ENCODE measurements around the gene F7. TPM values are rescaled to one million over a fixed set of nuclear protein-coding genes. Genes with fewer than 3 reads are reported as not detected.
"Not testable (repeated sequence)": the region's sequence is repeated elsewhere in the genome, so short reads cannot be mapped to it uniquely, and the experiment has no call there.

The F7 gene
- total RNA-seq, 1 donor from 2014 or later: 4.1 TPM

GRCh38 chr13:113158946-113159345 lies 53.4 kb downstream of the F7 start:
- H3K27ac Mint-ChIP-seq: no peak overlapping the region
- H3K27me3 Mint-ChIP-seq (ENCODE audit: low read depth): peaks cover 30% of the 10 kb centered on the region
- H3K9me3 Mint-ChIP-seq: peaks cover 5% of the 10 kb centered on the region
- no peaks in the 10 kb centered on the region for H3K36me3 Mint-ChIP-seq
- TF ChIP-seq CTCF (IDR thresholded peaks at IDR 0.05; ENCODE audit: unreplicated experiment): no peak
- H3K4me1 Mint-ChIP-seq: peaks cover 7% of the 10 kb centered on the region
- no peak overlapping the region for H3K4me3 Mint-ChIP-seq
- DNase-seq (ENCODE audit: low spot score in 2 of 2, unreplicated experiment in 2 of 2): no peak

- H3K4me1 Mint-ChIP-seq: peaks cover 7% of the 10 kb centered on the region
- peaks cover 5% of the 10 kb centered on the region for H3K9me3 Mint-ChIP-seq
- TF ChIP-seq CTCF (IDR thresholded peaks at IDR 0.05; ENCODE audit: unreplicated experiment): no peak
- no peaks in the 10 kb centered on the region for H3K36me3 Mint-ChIP-seq
- H3K27me3 Mint-ChIP-seq (ENCODE audit: low read depth): peaks cover 37% of the 10 kb centered on the region
- no peak overlapping the region for H3K4me3 Mint-ChIP-seq
- DNase-seq (ENCODE audit: low spot score in 2 of 2, unreplicated experiment in 2 of 2): no peak
- H3K27ac Mint-ChIP-seq: no peak overlapping the region
Observed at GRCh38 chr13:113159701-113160100, 54.1 kb downstream of the F7 start.

- no peak overlapping the region for H3K27ac Mint-ChIP-seq
- H3K36me3 Mint-ChIP-seq: no peaks in the 10 kb centered on the region
- no peak for TF ChIP-seq CTCF (IDR thresholded peaks at IDR 0.05; ENCODE audit: unreplicated experiment)
- peaks cover 5% of the 10 kb centered on the region for H3K4me1 Mint-ChIP-seq
- H3K4me3 Mint-ChIP-seq: no peak overlapping the region
- no peak for DNase-seq (ENCODE audit: low spot score in 2 of 2, unreplicated experiment in 2 of 2)
- H3K27me3 Mint-ChIP-seq (ENCODE audit: low read depth): peaks cover 37% of the 10 kb centered on the region
- no peaks in the 10 kb centered on the region for H3K9me3 Mint-ChIP-seq
Observed at GRCh38 chr13:113160983-113161382, 55.4 kb downstream of the F7 start.

- Mint-ChIP-seq H3K36me3 (peaks cover 3% of the 10 kb centered on the region), H3K4me3 (no peak overlapping the region), H3K4me1 (peaks cover 5% of the 10 kb centered on the region), H3K27me3 (ENCODE audit: low read depth) (peaks cover 37% of the 10 kb centered on the region), H3K27ac (no peak overlapping the region), H3K9me3 (no peaks in the 10 kb centered on the region)
- no peak for DNase-seq (ENCODE audit: low spot score in 2 of 2, unreplicated experiment in 2 of 2)
- no peak for TF ChIP-seq CTCF (IDR thresholded peaks at IDR 0.05; ENCODE audit: unreplicated experiment)
Observed at GRCh38 chr13:113161433-113161832, 55.8 kb downstream of the F7 start.

- not testable (repeated sequence) for H3K4me1 Mint-ChIP-seq; H3K4me3 Mint-ChIP-seq; DNase-seq (ENCODE audit: low spot score in 2 of 2, unreplicated experiment in 2 of 2); H3K9me3 Mint-ChIP-seq; H3K36me3 Mint-ChIP-seq; H3K27ac Mint-ChIP-seq
- peaks cover 37% of the 10 kb centered on the region for H3K27me3 Mint-ChIP-seq (ENCODE audit: low read depth)
Observed at GRCh38 chr13:113161975-113162374, 56.4 kb downstream of the F7 start.

GRCh38 chr13:113162783-113163685 lies 57.4 kb downstream of the F7 start:
- Mint-ChIP-seq H3K27ac (no peak overlapping the region), H3K9me3 (peaks cover 11% of the 10 kb centered on the region), H3K27me3 (ENCODE audit: low read depth) (peaks cover 33% of the 10 kb centered on the region), H3K36me3 (peaks cover 14% of the 10 kb centered on the region), H3K4me3 (no peak overlapping the region), H3K4me1 (peaks cover 5% of the 10 kb centered on the region)
- no peak for DNase-seq (ENCODE audit: low spot score in 2 of 2, unreplicated experiment in 2 of 2)
- TF ChIP-seq CTCF (IDR thresholded peaks at IDR 0.05; ENCODE audit: unreplicated experiment): no peak

Data from mesothelial cell of epicardium (in vitro differentiated cells).